HepG2 (cell line): Measurements from ENCODE around the gene ZFP69B. TPM values are rescaled to one million over a fixed set of nuclear protein-coding genes. Genes with fewer than 3 reads are reported as not detected.

Source experiments
- HNRNPK ChIP-seq: fragments of 200-400 bp; formaldehyde crosslinking; IDR thresholded peaks from 2 replicates; pipeline ENCODE4 v1.6.1; 2018; ENCODE audit warnings: low read length, low read depth, moderate library complexity, mild to moderate bottlenecking; ENCODE audit not compliant: poor library complexity, severe bottlenecking
- RFXAP ChIP-seq: sonication (generic); formaldehyde crosslinking; IDR thresholded peaks from 2 replicates; pipeline ENCODE4 v1.4.0; 2020; ENCODE audit warnings: missing genetic modification reagents, borderline replicate concordance
- SMAD3 ChIP-seq: sonication (generic); formaldehyde crosslinking; IDR thresholded peaks from 2 replicates; pipeline ENCODE4 v1.4.0; 2020; ENCODE audit warnings: missing genetic modification reagents
- SP1 ChIP-seq, 2 experiments: fragments of 450-650 bp in 1 of 2; sonication (generic) in 1 of 2; formaldehyde crosslinking in 1 of 2; IDR thresholded peaks; 2 replicates each; pipeline versions ENCODE4 v1.4.0 to v1.6.1; 2016 to 2020; ENCODE audit warnings: missing genetic modification reagents in 1 of 2
- TSC22D2 ChIP-seq: sonication (generic); formaldehyde crosslinking; IDR thresholded peaks from 2 replicates; pipeline ENCODE4 v1.5.1; 2020; ENCODE audit warnings: missing genetic modification reagents, mild to moderate bottlenecking, borderline replicate concordance
- ZNF629 ChIP-seq: sonication (generic); formaldehyde crosslinking; conservative IDR thresholded peaks from 2 replicates; pipeline ENCODE4 v1.5.0; 2020; ENCODE audit warnings: missing genetic modification reagents
- ZNF747 ChIP-seq: sonication (generic); formaldehyde crosslinking; IDR thresholded peaks from 2 replicates; pipeline ENCODE4 v1.8.1; 2023; ENCODE audit warnings: missing genetic modification reagents, mild to moderate bottlenecking, borderline replicate concordance
- ZNF883 ChIP-seq: sonication (generic); formaldehyde crosslinking; IDR thresholded peaks from 2 replicates; pipeline ENCODE4 v1.5.1; 2020; ENCODE audit warnings: mild to moderate bottlenecking, missing genetic modification reagents; ENCODE audit errors: not compliant biosample characterization
- polyA plus RNA-seq, 8 experiments: library from polyadenylated mRNA; depleted of rRNA in 3 of 8; stranded (reverse) in 7 of 8; unstranded in 1 of 8; fragments of >200 nt; fragmentation: Illumina TruSeq in 4 of 8; extraction: Trizol in 4 of 8; gene quantifications; 2 replicates each; pipeline versions ENCODE4 v1.2.1 to v1.2.3, GENCODE V29; 2011 to 2016; ENCODE audit warnings: low read depth in 4 of 8, missing spikeins in 1 of 8, mixed read lengths in 1 of 8; ENCODE audit not compliant: insufficient read depth in 1 of 8
- total RNA-seq, 5 experiments: library from RNA; depleted of rRNA; stranded (reverse); fragments of >200 nt; fragmentation: Illumina TruSeq; extraction: Trizol; gene quantifications; 2 replicates each; pipeline ENCODE4 v1.2.3, GENCODE V29; 2016; ENCODE audit warnings: low read depth in 1 of 5
- TF ChIP-seq, protein P1 (sequence below): sonication (generic); formaldehyde crosslinking; IDR thresholded peaks from 2 replicates; pipeline ENCODE4 v1.4.0; 2020; ENCODE audit warnings: missing genetic modification reagents, borderline replicate concordance
- TF ChIP-seq, protein P2 (sequence below): sonication (generic); formaldehyde crosslinking; IDR thresholded peaks from 2 replicates; pipeline ENCODE4 v1.4.0; 2020; ENCODE audit warnings: mild to moderate bottlenecking, missing genetic modification reagents
- TF ChIP-seq, protein P3 (sequence below): sonication (generic); formaldehyde crosslinking; IDR thresholded peaks from 2 replicates; pipeline ENCODE4 v1.8.0; 2022; ENCODE audit warnings: mild to moderate bottlenecking, missing genetic modification reagents, moderate library complexity
- TF ChIP-seq, protein P4 (sequence below): sonication (generic); formaldehyde crosslinking; IDR thresholded peaks from 2 replicates; pipeline ENCODE4 v1.4.0; 2020; ENCODE audit warnings: missing genetic modification reagents

The ZFP69B gene
- total and polyA plus RNA-seq, 2 of the 13 experiments (the other 11 are each of a cell fraction or from before 2014, with no cell fraction given) = 4.6 to 7.7 TPM

DNA sequence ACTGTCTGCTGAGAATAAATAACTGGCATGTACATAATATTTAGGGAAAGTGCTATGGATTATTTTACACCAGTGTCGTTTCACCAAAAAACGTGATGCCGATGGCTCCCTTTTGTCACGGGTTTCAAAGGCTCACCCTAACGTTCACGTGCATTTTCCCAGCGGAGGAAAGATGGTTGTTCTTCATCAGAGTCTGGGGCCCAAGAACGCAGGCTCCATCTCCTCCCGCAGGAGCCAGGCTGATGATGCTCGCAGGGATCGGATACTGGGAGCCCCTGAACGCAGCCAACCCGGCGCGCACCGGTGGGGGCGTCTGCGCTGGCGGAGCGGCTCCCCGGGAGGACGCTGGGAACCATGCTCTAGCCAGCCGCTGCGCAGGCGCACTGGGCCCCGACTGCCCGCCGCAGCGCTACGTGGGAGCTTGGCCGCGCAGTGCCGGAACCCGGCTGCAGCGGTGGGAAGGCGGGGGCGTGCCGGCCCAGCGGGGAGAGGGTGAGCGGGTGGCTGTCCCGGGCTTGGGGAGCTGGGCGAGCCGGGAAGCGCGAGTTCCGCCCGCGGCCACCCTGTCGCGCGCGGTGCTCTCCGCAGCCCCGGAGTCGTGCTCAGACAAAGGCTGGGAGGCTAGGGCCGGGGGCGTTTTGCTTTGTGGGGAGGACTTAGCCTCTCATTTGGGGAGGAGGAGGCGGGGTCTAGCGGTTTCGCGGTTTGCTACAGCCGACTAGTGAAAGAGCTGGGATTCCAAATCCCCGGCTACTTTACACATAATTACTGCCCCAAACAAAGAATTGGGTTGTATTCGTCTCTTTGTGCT lies at the start of gene ZFP69B (continued):
- TF ChIP-seq ZNF629 (CRISPR knock-in tag) (no peak), HNRNPK (peak; percentile 71), ZNF883 (CRISPR knock-in tag) (peak; percentile 85), TSC22D2 (CRISPR knock-in tag) (no peak), RFXAP (no peak), SMAD3 (no peak; the same call in none of the 2 replicates), SP1 (IDR thresholded peaks at IDR 0.05) (no peak), SP1 (CRISPR knock-in tag; IDR thresholded peaks at IDR 0.05) (peak; percentile 50; the same call in 1 of the 2 replicates), ZNF747 (peak; percentile 68; the same call in 1 of the 2 replicates)
- TF ChIP-seq, protein P1, sequence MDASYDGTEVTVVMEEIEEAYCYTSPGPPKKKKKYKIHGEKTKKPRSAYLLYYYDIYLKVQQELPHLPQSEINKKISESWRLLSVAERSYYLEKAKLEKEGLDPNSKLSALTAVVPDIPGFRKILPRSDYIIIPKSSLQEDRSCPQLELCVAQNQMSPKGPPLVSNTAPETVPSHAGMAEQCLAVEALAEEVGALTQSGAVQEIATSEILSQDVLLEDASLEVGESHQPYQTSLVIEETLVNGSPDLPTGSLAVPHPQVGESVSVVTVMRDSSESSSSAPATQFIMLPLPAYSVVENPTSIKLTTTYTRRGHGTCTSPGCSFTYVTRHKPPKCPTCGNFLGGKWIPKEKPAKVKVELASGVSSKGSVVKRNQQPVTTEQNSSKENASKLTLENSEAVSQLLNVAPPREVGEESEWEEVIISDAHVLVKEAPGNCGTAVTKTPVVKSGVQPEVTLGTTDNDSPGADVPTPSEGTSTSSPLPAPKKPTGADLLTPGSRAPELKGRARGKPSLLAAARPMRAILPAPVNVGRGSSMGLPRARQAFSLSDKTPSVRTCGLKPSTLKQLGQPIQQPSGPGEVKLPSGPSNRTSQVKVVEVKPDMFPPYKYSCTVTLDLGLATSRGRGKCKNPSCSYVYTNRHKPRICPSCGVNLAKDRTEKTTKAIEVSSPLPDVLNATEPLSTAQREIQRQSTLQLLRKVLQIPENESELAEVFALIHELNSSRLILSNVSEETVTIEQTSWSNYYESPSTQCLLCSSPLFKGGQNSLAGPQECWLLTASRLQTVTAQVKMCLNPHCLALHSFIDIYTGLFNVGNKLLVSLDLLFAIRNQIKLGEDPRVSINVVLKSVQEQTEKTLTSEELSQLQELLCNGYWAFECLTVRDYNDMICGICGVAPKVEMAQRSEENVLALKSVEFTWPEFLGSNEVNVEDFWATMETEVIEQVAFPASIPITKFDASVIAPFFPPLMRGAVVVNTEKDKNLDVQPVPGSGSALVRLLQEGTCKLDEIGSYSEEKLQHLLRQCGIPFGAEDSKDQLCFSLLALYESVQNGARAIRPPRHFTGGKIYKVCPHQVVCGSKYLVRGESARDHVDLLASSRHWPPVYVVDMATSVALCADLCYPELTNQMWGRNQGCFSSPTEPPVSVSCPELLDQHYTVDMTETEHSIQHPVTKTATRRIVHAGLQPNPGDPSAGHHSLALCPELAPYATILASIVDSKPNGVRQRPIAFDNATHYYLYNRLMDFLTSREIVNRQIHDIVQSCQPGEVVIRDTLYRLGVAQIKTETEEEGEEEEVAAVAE = peak; percentile 22; the same call in 1 of the 2 replicates
- TF ChIP-seq, protein P2, sequence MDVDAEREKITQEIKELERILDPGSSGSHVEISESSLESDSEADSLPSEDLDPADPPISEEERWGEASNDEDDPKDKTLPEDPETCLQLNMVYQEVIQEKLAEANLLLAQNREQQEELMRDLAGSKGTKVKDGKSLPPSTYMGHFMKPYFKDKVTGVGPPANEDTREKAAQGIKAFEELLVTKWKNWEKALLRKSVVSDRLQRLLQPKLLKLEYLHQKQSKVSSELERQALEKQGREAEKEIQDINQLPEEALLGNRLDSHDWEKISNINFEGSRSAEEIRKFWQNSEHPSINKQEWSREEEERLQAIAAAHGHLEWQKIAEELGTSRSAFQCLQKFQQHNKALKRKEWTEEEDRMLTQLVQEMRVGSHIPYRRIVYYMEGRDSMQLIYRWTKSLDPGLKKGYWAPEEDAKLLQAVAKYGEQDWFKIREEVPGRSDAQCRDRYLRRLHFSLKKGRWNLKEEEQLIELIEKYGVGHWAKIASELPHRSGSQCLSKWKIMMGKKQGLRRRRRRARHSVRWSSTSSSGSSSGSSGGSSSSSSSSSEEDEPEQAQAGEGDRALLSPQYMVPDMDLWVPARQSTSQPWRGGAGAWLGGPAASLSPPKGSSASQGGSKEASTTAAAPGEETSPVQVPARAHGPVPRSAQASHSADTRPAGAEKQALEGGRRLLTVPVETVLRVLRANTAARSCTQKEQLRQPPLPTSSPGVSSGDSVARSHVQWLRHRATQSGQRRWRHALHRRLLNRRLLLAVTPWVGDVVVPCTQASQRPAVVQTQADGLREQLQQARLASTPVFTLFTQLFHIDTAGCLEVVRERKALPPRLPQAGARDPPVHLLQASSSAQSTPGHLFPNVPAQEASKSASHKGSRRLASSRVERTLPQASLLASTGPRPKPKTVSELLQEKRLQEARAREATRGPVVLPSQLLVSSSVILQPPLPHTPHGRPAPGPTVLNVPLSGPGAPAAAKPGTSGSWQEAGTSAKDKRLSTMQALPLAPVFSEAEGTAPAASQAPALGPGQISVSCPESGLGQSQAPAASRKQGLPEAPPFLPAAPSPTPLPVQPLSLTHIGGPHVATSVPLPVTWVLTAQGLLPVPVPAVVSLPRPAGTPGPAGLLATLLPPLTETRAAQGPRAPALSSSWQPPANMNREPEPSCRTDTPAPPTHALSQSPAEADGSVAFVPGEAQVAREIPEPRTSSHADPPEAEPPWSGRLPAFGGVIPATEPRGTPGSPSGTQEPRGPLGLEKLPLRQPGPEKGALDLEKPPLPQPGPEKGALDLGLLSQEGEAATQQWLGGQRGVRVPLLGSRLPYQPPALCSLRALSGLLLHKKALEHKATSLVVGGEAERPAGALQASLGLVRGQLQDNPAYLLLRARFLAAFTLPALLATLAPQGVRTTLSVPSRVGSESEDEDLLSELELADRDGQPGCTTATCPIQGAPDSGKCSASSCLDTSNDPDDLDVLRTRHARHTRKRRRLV = no peak
- TF ChIP-seq, protein P3, sequence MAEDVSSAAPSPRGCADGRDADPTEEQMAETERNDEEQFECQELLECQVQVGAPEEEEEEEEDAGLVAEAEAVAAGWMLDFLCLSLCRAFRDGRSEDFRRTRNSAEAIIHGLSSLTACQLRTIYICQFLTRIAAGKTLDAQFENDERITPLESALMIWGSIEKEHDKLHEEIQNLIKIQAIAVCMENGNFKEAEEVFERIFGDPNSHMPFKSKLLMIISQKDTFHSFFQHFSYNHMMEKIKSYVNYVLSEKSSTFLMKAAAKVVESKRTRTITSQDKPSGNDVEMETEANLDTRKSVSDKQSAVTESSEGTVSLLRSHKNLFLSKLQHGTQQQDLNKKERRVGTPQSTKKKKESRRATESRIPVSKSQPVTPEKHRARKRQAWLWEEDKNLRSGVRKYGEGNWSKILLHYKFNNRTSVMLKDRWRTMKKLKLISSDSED (CRISPR knock-in tag) = no peak
- TF ChIP-seq, protein P4, sequence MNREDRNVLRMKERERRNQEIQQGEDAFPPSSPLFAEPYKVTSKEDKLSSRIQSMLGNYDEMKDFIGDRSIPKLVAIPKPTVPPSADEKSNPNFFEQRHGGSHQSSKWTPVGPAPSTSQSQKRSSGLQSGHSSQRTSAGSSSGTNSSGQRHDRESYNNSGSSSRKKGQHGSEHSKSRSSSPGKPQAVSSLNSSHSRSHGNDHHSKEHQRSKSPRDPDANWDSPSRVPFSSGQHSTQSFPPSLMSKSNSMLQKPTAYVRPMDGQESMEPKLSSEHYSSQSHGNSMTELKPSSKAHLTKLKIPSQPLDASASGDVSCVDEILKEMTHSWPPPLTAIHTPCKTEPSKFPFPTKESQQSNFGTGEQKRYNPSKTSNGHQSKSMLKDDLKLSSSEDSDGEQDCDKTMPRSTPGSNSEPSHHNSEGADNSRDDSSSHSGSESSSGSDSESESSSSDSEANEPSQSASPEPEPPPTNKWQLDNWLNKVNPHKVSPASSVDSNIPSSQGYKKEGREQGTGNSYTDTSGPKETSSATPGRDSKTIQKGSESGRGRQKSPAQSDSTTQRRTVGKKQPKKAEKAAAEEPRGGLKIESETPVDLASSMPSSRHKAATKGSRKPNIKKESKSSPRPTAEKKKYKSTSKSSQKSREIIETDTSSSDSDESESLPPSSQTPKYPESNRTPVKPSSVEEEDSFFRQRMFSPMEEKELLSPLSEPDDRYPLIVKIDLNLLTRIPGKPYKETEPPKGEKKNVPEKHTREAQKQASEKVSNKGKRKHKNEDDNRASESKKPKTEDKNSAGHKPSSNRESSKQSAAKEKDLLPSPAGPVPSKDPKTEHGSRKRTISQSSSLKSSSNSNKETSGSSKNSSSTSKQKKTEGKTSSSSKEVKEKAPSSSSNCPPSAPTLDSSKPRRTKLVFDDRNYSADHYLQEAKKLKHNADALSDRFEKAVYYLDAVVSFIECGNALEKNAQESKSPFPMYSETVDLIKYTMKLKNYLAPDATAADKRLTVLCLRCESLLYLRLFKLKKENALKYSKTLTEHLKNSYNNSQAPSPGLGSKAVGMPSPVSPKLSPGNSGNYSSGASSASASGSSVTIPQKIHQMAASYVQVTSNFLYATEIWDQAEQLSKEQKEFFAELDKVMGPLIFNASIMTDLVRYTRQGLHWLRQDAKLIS (CRISPR knock-in tag) = no peak
